C1 segment of cervical spinal cord (tissue), 14 donors: ENCODE results near the gene RIMS4.

Experiments used
- DNase-seq, 14 donors: peaks; one replicate each; lab custom pipeline; 2025; lab: John Stamatoyannopoulos, UW

RIMS4 gene

DNA sequence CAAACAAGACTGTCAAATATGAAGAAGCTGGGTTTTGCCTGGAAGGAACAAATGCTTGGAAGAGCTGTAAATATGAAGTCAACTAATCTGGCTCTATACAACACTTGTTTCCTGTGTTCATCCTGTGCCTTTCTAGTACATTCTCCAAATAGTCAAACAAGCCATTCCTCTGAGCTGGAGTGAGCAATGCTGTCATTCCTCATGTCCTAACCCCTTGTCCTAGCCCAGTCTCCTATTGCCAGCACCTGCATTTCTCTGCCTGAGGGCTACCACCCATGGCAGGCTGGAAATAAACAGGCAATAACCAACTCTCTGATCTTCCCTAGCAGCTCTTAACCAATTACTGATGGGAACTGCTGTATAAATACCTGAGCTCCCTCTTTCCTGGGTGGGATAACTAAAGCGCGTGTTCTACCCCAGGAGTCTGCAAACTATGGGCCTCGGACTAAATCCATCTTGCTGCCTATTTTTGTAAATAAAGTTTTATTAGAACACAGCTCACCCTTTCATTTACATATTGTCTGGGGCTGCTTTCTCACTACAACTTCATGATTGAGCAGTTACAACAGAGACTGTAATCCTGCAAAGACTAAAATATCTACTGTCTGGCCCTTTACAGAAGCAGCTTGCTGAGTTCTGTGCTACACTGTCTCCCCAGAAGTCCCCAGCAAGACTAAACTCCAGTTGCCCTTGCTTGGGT is 13.4 kb downstream of the RIMS4 start:
- DNase-seq, result no peak

DNA sequence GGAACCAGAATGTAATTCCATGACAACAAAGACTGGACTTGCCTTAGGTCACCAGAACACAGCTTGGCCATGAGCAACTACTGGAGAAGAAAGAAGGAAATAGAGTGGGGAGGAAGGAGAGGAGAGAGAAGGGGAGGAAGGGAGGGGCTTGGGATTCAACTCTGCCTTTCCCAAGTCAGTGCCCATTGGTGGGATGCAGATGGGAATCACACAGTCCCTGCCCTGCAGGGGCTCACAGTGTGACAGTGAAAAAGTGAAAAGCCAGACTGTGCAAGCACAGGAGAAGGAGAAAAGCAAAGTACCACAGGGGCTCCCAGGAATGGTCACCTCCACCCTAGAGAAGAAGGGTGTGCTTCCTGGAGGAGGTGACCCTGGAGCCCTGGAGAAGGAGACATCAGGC is 14.0 kb downstream of the RIMS4 start:
- DNase-seq, result no peak

DNA sequence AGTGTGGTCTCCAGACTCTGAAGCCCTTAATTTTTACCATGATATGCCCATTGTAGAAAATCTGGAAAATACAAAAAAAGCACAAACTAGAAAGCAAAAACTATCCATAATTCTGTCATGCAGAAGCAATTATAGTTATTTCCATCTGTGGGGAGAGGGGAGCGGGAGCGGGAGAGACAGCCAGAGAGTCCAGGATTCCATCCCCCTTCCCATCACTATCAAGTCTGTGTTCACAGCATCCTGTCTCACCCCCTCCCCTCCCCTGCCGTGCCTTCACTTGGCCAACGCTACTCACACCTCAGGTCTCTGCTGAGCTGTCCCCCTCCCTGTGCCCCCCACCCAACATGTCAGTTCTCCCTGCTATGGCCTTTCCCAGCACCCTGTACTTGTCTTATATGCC is 14.5 kb downstream of the RIMS4 start:
- no peak for DNase-seq

DNA sequence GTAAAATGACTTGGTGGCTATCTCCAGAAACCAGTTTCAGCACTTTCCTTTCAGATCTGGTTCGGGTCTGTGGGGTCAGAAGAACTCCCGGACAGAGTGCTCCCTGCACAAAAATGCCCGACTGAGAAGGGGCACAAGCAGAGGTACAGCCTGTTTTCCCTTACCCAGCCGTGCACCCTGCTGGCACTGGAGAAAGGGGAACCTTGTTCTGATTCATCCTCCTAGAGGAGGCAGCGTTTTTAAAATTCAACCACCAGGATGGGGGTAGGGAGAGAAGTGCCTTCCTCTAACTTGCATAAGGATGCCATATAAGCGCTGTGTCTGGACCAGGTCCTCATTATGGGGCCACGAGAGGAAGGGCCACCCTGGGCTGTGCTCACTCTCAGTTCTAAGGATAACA is 17.6 kb downstream of the RIMS4 start:
- no peak for DNase-seq

DNA sequence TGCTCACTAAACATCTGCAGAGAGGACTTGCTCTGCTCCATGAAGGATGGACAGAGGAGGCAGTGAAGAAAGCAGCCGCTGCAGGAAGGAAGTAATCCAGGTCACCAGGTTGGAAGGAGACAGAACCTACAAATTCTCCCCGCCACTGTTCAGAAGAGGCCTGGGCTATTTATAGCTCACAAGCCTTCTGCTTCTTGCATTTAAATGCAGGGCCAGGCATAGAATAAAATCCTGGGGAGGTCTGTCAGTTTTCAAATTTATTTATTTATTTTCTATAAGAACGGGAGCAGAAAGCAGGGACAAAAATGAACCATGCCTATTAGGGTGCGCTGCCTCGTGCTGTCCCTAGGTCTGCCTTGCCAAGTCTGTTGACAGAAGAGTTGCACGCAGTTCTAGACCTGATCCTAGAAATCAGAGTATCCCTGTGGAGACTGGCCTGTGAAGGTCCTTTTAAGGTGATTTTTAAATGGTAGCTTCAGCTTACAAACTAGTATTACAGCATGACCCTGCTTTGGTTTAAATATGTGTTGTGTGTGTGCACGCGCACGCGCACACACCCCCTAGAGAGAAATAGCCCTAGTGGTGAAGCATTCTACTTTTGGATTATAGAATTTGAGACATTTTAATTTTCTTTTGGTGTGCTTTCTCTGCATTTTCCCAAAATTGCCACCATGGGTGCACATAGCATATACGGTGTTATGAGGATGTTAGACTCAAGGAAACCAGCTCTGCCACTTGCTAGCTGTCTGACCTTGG is 19.5 kb downstream of the RIMS4 start:
- peak in 1 of 14 donors; percentile 2 for DNase-seq

DNA sequence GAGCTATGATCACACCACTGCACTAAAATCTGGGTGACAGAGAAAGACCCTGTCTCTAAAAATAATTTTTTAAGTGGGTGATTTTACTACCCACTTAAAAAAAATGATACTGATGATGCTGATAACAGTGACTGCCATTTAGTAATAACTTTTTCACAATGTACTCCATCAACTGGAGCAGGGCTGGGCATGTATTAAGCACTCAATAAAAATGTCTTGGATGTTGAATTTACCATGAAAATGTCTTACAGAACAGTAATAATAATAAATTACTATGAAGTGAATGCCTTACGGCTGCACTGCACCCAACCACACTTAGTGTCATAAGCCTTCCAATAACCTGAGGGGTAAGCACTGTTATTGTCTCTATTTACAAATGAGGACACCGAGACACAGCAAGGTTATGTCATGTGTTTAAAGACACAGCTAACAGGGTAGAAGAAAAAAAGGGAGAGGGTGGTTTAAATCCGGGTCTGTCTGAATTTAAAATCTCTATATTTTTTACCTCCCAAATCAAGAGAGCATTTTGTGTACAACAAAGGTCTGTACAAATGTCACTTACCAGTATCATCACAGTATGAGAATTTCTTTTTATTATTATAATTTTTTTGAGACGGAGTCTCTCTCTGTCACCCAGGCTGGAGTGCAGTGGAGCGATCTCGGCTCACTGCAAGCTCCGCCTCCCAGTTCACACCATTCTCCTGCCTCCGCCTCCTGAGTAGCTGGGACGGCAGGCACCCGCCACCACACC is 21.5 kb downstream of the RIMS4 start:
- DNase-seq, result no peak

DNA sequence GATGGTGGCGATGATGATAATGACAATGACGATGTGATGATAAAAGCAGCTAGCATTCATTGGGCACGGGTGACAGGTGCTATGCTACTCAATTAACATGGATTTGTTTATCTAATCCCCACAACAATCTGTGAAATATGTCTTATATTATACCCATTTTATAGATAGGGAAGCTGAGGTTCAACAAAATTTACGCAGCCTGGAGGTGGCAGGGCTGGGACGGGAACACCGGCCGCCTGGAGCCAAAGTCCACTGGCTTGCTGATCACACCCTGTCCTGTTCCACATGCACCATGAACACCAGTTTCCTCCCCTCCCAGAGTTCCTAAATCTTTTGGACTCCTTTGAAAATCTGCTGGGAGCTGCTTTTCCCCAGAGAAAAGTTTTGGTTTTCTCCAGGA is 23.0 kb downstream of the RIMS4 start:
- no peak for DNase-seq

DNA sequence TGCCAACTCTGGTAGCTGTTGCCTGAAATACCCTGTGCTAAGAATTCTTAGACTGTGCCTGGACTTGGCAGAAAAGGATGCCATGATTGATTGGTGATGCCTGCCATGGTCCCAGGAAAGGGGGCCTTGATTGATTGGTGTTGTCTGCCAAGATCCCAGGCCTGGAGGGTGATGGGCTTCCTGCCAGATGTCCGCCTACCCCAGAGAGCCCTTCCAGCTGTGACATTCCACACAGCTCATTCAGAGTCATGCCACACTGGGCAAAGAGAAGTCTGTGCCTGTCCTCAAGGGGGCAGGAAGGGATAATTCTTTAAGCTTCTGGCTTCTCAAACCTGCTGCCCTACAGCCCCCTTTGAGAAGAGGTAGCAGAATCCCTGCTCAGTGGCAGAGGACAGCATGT is 24.6 kb downstream of the RIMS4 start:
- DNase-seq, result no peak

DNA sequence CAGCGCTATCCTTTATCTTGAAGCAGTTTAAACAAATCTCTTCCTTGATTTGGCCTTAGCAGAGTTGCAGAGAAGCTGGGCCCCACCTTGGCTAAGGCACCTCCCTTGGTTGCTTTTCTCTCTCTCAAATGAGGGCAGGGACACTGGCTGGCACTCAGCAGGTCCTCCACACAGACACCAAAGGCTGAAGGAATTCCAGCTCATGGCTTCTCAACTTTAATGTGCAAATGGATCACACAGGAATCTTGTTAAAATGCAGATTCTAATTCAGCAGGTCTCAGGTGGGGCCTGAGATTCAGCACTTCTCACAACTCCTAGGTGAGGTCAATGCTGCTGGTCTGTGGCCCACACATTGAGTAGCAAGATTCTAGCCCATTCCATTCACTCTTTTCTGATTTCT is 25.7 kb downstream of the RIMS4 start:
- no peak for DNase-seq

DNA sequence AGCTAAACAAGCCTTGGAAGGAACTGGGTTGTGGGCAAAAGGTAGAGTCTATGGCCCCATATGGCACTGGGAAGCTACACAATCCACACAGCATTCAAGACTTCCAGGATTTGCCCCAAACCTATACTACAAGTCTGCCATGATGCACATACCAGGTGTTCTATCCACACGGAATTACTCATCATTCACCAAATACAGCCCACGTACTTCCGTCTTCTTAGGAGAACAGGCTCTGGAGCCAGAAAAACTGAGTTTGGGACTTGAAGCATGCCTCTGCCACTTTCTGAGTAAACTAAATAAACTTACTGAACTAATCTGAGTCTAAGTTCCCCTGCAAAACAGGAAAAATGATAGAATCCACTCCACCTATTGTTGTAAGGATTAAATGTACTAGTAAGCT is 28.6 kb downstream of the RIMS4 start:
- DNase-seq, result no peak

DNA sequence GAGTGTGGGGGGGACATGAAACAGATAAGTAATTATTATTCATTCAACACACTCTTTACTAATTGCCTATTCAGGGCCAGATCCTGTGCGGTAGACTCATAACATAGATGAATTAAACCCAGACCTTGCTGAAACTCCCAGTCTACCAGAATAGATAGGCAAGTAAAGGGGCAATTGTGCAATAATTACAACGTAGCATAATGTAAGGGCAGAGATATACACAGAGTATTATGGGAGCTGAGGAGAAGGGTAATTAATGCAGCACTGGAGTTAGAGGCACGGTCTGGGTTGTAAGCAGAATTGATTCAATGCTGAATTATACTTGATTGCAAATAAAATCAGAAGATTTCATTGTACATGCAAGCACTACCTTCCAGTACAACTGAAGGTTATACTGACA is 29.2 kb downstream of the RIMS4 start:
- DNase-seq, result no peak

DNA sequence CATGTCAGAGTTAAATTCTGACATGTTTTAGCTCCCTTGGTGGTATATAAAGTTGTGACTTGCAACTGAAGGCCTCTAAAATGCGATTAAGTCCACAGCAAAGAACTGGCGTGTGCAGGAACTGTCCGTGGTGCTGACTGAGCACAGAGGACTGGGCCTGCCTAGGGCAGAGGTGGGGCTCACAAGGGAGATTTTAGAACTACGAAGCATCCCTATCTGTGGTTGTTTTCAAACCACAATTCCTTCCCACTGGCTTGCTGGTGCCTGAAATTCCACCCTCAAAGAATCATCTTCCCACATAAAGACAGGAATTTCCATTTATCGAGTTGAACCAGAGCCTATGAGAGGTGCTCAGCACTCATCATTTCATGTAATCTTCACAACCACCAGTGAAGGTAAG is 30.1 kb downstream of the RIMS4 start:
- DNase-seq, result no peak

DNA sequence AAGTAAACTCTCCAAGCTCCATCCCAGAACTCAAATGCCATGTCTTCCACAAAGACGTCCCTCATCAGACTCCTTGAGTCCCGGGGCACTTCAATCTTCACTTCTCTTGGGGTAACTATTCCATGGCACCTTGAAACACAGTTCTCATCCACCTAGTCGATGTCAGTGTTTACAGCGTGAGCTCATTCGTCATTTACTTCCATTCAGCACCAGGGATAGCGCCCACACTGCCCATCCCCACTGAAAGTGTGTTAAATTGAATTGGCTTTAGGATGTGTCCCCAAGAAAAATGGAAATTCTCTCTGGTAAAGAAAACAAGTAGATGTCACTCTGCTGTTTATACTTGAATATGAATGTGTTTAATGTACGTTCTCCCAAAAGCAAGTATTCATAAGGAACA is 33.4 kb downstream of the RIMS4 start:
- no peak for DNase-seq

DNA sequence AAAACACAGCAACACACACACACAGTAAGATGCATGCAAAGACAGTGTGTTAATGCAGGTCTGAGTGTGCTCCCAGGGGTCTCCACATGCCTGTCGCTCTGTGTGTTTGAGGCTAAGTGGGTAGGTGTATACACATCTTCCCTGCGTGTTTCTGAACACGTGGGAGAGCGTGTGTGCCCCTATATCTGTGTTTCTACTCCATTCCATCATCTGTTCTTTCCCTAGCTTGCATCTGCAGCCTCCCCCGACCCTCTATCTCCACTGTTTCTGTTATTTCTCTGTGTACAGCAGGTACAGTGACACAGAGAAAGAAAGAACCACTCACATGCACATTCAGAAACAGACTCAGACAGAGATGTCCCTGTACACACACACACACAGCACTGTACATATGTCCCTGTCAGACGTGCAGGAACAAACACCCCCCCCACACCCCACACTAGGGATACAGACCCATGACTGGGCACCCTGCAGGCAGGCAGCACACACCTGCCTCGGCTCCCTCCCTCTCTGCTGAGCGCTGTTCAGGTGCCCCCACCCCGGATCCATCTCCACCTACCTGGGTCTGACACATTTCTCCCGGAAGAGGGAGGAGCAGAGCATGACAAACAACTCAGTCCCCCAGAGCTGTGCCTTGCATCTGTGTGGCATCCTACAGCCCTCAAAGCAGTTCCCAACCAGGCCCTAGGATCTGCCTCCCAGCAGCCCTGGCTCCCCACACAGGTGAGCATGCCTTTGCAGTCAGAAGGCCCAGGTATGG is 37.1 kb downstream of the RIMS4 start:
- no peak for DNase-seq

DNA sequence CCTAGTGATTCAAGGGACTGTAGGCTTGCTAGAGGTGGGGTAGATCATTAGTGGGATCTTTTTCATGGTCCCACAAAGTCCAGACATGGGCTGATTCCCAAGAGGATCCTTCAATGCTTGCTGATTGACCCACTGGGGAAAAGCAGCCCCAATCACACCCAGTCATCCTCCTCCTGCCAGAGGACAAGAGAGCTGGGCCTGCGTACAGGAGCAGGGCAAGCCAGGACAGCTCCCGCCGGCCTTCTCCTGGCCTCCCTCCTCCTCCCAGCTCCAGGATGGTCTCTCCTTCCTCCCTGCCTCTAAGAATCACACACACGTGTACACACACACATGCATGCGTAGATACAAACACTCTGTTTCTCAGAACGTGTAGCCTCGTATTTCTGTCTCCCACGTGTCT is 37.7 kb downstream of the RIMS4 start:
- no peak for DNase-seq

DNA sequence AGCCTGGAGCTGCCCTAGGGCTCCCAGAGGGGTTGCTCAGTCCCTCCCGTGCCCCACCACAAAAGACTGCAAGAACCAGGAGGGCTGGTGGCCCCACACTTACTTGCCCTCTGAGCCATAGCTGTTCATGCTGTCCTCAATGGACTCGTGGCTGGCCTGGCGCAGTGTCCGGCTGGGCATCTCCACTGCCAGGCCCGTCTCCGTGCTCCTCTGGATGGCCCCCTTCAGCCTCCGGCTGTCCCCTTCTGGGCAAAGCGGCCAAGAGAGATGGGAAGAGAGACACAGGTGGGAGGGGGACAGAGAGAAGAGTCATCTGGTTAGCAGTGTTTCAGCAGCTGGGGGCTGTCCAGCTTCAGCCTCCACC is 39.2 kb downstream of the RIMS4 start:
- no peak for DNase-seq

DNA sequence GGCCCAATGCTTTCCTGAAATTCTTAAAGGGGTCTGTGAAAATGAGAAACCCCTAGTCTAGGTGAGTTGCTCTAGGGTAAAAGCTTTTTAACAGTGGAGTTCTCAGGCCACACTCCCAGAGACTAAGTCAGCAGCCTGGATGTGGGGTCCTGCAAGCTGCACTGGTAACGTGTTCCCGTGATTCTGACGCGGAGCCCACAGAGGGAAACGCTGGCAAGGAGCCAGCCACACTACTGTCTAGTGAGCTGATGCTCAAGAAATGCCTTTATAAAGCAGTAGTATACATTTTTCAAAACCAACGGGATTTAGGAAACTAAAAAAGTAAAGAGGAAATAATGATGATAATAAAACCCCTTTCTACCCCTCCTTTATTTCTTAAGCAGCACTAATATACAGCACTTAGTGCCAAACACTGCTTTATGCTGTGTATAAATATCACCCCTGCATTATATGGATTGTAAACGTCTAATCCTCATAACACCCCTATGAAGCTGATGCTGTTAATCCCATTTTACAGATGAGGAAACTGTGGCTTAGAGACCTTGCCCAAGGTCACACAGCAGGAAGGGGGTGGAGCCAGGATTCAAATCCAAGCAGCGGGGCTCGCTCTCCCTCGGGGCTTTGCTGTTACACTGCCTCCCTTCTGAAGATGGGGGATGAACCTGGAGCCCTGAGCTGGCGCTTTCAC is 39.7 kb downstream of the RIMS4 start:
- DNase-seq, result no peak

DNA sequence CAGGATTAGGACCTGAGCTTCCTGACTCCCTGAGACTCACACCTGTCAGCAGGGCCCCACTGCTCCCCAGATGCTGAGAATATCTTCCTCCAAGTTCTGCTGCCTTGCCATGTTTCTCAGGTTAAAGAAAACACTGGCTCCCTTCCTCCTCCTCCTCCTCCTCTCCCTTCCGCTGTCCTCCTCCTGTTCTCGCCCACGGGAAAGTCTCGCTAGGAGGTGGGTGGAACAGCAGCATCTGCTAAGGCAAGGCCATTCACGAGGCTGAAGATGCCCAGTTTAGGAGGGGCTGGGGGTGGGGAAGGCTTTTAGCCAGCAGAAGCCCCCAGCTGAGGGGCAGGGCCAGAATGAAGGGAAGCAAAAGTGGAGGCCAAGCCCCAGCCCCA is 40.9 kb downstream of the RIMS4 start:
- DNase-seq, result no peak

DNA sequence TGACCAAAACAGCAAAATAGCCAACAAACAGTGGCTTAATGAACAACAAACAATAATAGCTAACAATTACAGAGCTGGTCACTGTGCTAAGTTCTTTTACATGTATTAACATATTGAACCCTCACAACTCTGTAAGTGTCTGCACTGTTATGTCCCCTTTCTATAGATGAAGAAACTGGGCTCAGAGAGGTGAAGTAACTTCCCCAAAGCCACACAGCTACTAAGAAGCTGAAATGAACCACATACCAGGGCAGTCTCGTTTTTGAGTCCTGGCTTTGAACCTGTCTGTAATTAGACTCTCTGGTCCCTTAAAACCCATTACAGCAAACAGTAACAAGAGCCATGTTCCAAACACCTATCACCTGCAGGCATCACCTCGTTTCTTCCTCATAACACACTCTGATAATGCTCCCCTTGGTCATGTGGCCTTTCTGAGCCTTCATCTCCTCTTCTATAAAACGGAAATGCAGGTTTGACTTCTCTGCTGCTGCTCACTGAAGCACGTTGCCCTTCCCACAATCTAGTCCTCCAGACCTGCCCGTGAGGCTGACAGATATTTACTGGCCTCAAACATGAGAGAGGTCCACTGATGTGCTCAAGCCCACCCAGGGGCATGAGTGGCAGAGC is 41.4 kb downstream of the RIMS4 start:
- DNase-seq, result no peak

DNA sequence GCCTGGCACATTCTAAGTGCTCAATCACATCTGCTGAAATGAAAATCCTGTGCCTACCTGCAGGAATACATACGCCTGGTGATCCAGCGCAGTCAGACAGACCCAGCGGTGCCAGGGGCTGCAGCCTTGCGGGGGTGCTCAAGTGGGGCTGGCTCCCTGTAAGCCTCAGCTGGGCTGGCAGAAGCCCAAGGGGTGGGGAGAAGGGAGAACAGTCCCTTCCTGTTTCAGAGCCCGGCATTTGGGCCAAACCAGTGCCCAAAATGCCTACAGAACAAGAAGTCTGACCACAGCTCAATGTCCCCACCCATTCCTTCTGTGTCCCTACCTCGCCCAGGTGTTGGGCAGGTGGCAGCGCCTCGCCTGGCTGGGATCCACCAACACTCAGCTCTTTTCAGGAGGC is 42.1 kb downstream of the RIMS4 start:
- DNase-seq, result no peak

DNA sequence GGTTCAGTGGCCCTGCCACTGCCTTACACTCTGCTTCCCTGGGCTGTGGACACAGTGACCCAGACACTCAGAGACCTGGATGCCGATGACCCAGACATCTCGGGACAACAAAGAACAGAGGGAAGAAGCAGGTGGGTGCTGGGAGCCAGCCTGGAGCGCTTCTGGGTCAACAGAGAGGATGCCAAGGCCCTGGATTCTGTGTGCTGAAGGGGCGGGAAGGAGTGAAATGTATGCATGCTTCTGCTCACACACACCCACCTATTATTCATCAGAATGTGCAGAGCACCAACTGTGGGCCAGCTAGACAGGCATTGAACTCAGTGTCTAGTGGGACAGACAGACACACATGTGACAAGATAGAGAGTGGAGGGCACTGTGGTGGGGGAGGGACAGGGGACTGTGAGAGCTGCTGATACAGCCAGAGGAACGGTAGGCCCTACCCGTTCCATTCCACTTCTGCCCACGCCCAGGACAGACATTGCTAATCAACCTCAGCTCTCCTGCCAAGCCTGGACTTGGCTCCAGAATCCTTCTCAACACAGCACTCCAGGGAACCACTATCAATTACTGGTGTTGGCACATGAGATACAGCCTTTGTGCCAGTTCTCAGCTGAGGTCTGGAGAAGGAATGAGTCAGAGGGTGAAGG is 44.5 kb downstream of the RIMS4 start:
- no peak for DNase-seq
